Uterus (tissue), 4 donors: Measurements from ENCODE around the gene CIZ1. TPM values are rescaled to one million over a fixed set of nuclear protein-coding genes. Genes with fewer than 3 reads are reported as not detected.

ENCODE experiments used
- DNase-seq, 2 donors: peaks; one replicate each; pipeline ENCODE4 v3.0.0-alpha.2; 2019 to 2020
- H3K27ac ChIP-seq, 2 donors: fragments of 200-600 bp; sonication (generic); 1 replicate in 1 of 2; 2 replicates in 1 of 2; pipeline ENCODE4 v1.5.1; 2016 to 2018
- H3K27me3 ChIP-seq, 2 donors: fragments of 200-600 bp; sonication (generic); one replicate each; pipeline ENCODE4 v1.5.1; 2018 to 2019; ENCODE audit warnings: control low read depth in 1 of 2
- H3K36me3 ChIP-seq, 2 donors: fragments of 200-600 bp; sonication (generic); one replicate each; pipeline ENCODE4 v1.5.1; 2019; ENCODE audit warnings: control low read depth in 1 of 2
- H3K4me1 ChIP-seq, 2 donors: fragments of 200-600 bp; sonication (generic); one replicate each; pipeline ENCODE4 v1.5.1; 2018 to 2019; ENCODE audit warnings: control low read depth in 1 of 2
- H3K4me3 ChIP-seq, 2 donors: fragments of 200-600 bp; sonication (generic); 1 replicate in 1 of 2; 2 replicates in 1 of 2; pipeline ENCODE4 v1.5.1; 2018 to 2019; ENCODE audit warnings: mild to moderate bottlenecking in 1 of 2
- H3K9me3 ChIP-seq, 2 donors: fragments of 200-600 bp; sonication (generic); one replicate each; pipeline ENCODE4 v1.5.1; 2019; ENCODE audit warnings: control low read depth in 1 of 2
- CTCF ChIP-seq, 4 experiments: fragments of 200-600 bp in 2 of 4; fragments of 450-650 bp in 2 of 4; sonication (generic) in 2 of 4; IDR thresholded peaks; one replicate each; pipeline ENCODE4 v1.5.1; 2016 to 2019; ENCODE audit warnings: antibody characterized with exemption in 4 of 4, mild to moderate bottlenecking in 2 of 4, moderate library complexity in 1 of 4
- POLR2A ChIP-seq, 2 donors: fragments of 450-650 bp; IDR thresholded peaks; one replicate each; pipeline ENCODE4 v1.6.1; 2016; ENCODE audit warnings: antibody characterized with exemption in 2 of 2, mild to moderate bottlenecking in 1 of 2, moderate library complexity in 1 of 2
- intact Hi-C: fragments of 100-400 bp; cut with DNase I; formaldehyde crosslinking; loops from one replicate; pipeline ENCODE4 v1.15.1; 2023; ENCODE audit warnings: low total_unique reads
- total RNA-seq, 4 donors: library from RNA; depleted of rRNA in 3 of 4; stranded (reverse); fragments of >200 nt in 3 of 4; gene quantifications; one replicate each; pipeline versions ENCODE4 v1.1.0 to v1.2.4, GENCODE V29; 2014 to 2023
- donor health status: DM: yes; HTN: yes; CAD: no.

Gene CIZ1
- total RNA-seq, 4 donors from 2014 or later, result 31.3 to 151 (median 52.6) TPM

DNA sequence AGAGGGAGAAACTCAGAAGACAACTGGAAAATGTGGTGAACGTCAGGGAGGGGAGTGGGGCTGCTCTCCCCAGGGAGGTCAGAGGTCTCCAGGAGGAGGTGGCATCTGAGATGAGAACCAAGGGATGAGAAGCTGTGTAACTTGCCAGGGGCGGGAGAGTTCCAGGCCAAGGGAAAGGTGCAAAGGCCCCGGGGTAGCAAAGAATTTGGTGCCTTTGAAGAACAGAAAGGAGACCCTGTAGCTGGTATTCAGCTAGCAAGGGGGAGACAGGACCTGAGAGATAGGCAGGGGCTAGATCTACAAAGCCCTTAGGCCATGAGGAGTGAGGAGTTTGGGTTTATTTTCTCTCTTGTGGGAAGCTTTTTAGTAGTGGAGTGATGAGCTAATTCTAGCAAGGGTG is 15.1 kb upstream of the CIZ1 start:
- intact Hi-C loops, result no loop called here
- DNase-seq, result no peak
- no peaks in the 10 kb centered on the region for H3K36me3 ChIP-seq
- TF ChIP-seq CTCF (IDR thresholded peaks at IDR 0.05), result no peak
- H3K27ac ChIP-seq, result no peak overlapping the region
- H3K27me3 ChIP-seq, result no peaks in the 10 kb centered on the region
- no peaks in the 10 kb centered on the region for H3K9me3 ChIP-seq
- H3K4me1 ChIP-seq, result peaks cover 0 to 8% of the 10 kb centered on the region in 2 donors
- no peak overlapping the region for H3K4me3 ChIP-seq

DNA sequence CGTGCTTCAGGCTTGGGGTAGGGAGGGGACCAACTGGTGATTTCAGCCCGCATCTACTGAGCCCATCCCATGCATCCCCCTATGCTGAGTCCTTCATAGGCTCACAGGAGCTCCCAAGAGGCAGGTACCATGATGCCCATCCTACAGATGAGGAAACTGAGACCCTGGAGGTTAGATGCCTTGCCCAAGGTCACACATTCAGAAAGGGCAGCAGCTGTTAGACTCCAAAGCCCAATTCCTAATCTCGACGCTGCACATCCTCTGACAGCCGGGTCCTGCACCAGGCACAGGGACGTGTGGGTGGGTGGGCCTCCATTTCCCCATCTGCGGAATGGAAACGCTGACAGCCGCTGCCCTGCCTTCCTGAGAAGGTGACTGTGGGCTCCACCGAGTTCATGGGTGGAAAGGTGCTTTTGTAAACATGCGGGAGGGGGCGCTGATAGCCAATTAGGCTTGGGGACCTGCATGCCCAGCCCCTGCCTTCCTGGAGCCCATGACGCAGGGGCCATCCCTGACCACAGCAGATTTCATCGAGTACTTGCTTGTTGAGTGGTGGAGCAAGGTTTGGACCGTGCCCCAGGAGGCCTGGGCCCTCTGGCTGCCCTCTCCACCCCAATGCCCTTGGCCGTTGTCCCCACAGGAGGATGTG is 14.0 kb upstream of the CIZ1 start:
- intact Hi-C loops, result no loop called here
- DNase-seq, result no peak
- TF ChIP-seq CTCF (IDR thresholded peaks at IDR 0.05) (no peak), POLR2A (IDR thresholded peaks at IDR 0.05) (no peak)
- Histone ChIP-seq H3K27ac (peak overlapping the region in 1 of 2 donors; percentile 79), H3K4me3 (no peak overlapping the region), H3K9me3 (no peaks in the 10 kb centered on the region), H3K4me1 (peaks cover 0 to 8% of the 10 kb centered on the region in 2 donors), H3K36me3 (no peaks in the 10 kb centered on the region), H3K27me3 (no peaks in the 10 kb centered on the region)

DNA sequence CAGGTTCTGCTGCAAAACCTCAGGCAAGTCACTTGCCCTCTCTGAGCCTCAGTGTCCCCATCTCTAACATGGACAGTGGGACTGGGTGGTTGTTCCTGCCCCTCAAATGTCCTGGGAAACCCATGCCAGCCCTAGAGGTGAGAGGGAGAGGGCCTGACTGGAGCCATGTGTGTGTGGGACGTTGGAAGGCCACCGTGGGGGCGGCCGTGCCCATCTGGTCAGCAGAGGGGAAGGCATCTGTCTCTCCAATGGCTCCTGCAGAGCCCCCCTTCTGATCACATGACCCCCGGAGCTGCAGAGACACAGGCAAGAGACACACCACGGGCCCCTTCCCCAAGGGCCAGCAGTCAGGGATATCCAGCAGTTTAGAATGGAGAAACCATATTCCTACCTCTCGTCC is 13.5 kb upstream of the CIZ1 start:
- Histone ChIP-seq H3K4me1 (peaks cover 0 to 8% of the 10 kb centered on the region in 2 donors), H3K27ac (peak overlapping the region in 1 of 2 donors; percentile 79), H3K4me3 (peak overlapping the region in 1 of 2 donors; percentile 53), H3K9me3 (no peaks in the 10 kb centered on the region), H3K36me3 (no peaks in the 10 kb centered on the region), H3K27me3 (no peaks in the 10 kb centered on the region)
- TF ChIP-seq CTCF (IDR thresholded peaks at IDR 0.05), result no peak
- TF ChIP-seq POLR2A (IDR thresholded peaks at IDR 0.05), result no peak
- intact Hi-C loops, result no loop called here
- no peak for DNase-seq

GRCh38 chr9:128203707-128204551 is 12.6 kb upstream of the CIZ1 start:
- peak overlapping the region; percentile 53 for H3K4me3 ChIP-seq
- intact Hi-C loops, result no loop called here
- H3K27me3 ChIP-seq, result no peaks in the 10 kb centered on the region
- H3K36me3 ChIP-seq, result no peaks in the 10 kb centered on the region
- TF ChIP-seq CTCF (IDR thresholded peaks at IDR 0.05), result no peak
- TF ChIP-seq POLR2A (IDR thresholded peaks at IDR 0.05), result no peak
- H3K9me3 ChIP-seq, result no peaks in the 10 kb centered on the region
- DNase-seq, result peak in 1 of 2 donors; percentile 52
- H3K4me1 ChIP-seq, result peaks cover 0 to 8% of the 10 kb centered on the region in 2 donors
- H3K27ac ChIP-seq, result peak overlapping the region; percentile 17 to 79
